NT2/D1 (cell line): ENCODE data around the gene IGHMBP2.

Experiments
- DNase-seq: peaks from one replicate; pipeline ENCODE4 v3.0.0-alpha.2; 2011; ENCODE audit warnings: low read depth, low spot score
- H3K27me3 ChIP-seq: 2 replicates; pipeline ENCODE4 v1.6.0; 2011; ENCODE audit warnings: mild to moderate bottlenecking; ENCODE audit not compliant: insufficient read length, insufficient read depth
- H3K36me3 ChIP-seq: 2 replicates; pipeline ENCODE4 v1.6.1; 2011; ENCODE audit warnings: mild to moderate bottlenecking, low read length, mixed read lengths; ENCODE audit not compliant: insufficient read depth, insufficient read length
- H3K4me1 ChIP-seq: 2 replicates; pipeline ENCODE4 v1.5.1; 2011; ENCODE audit not compliant: insufficient read depth, insufficient read length
- H3K4me3 ChIP-seq: 2 replicates; pipeline ENCODE4 v1.5.1; 2011; ENCODE audit warnings: low read depth; ENCODE audit not compliant: insufficient read length
- H3K9ac ChIP-seq: 2 replicates; pipeline ENCODE4 v1.6.0; 2011; ENCODE audit warnings: low read depth; ENCODE audit not compliant: insufficient read length
- H3K9me3 ChIP-seq: 2 replicates; pipeline ENCODE4 v1.5.1; 2011; ENCODE audit warnings: mild to moderate bottlenecking, low read length; ENCODE audit not compliant: insufficient read depth
- SUZ12 ChIP-seq: IDR thresholded peaks from 2 replicates; pipeline ENCODE4 v1.6.1; 2011; ENCODE audit not compliant: insufficient read length, insufficient read depth; ENCODE audit errors: extremely low read depth
- YY1 ChIP-seq: IDR thresholded peaks from 2 replicates; pipeline ENCODE4 v1.6.1; 2011; ENCODE audit not compliant: insufficient read length, insufficient read depth
- ZNF274 ChIP-seq: IDR thresholded peaks from 2 replicates; pipeline ENCODE4 v1.6.1; 2011; ENCODE audit warnings: mild to moderate bottlenecking, low read depth, low read length

IGHMBP2 gene

DNA sequence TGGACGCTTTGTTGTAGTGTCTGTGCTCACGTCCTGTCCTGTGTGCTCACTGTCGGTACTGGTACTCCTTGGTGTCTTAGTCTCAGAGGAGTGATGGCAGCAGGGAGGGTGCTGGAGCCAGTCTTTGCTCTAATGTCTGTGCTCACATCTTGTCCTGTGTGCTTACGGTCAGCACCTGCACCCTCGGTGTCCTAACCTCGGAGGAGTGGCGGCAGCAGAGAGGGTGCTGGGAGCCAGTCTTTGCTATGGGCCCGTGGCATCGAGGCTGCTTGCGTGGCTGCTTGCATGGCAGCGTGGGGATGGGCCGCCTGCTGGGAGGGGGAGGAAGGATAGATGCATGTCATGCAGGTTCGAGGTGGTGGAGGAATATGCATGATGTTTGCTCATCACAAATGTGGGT is 12.7 kb downstream of the IGHMBP2 start:
- Histone ChIP-seq H3K4me3 (no peak overlapping the region), H3K9me3 (no peaks in the 10 kb centered on the region), H3K4me1 (no peaks in the 10 kb centered on the region), H3K36me3 (peaks cover 62% of the 10 kb centered on the region), H3K27me3 (no peaks in the 10 kb centered on the region), H3K9ac (no peak overlapping the region)
- no peak for TF ChIP-seq YY1
- no peak for TF ChIP-seq ZNF274
- no peak for TF ChIP-seq SUZ12
- no peak for DNase-seq

DNA sequence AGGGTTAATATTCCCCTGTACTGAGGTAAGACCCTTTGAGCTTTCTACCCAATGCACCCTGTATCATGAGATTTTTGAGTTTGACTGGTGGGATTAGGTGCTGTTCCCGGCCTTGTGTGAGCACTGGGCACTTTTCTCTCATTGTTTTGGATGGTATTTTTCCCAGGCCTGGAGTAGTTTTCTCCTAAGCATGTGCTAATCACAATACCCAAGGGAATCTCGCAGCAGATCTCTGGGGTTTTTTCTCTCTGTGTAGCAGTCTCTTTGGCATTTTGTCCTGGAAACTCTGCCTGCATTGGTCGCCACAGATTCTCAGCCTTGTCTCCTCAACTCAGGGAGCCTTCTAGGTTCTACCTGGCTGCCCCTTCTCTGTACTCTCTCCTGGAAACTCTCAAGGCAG is 19.9 kb downstream of the IGHMBP2 start:
- H3K27me3 ChIP-seq, result no peaks in the 10 kb centered on the region
- TF ChIP-seq ZNF274, result no peak
- TF ChIP-seq SUZ12, result no peak
- TF ChIP-seq YY1, result no peak
- peaks cover 43% of the 10 kb centered on the region for H3K36me3 ChIP-seq
- peaks cover 23% of the 10 kb centered on the region for H3K9me3 ChIP-seq
- no peak overlapping the region for H3K9ac ChIP-seq
- H3K4me1 ChIP-seq, result no peaks in the 10 kb centered on the region
- H3K4me3 ChIP-seq, result no peak overlapping the region
- DNase-seq, result no peak

DNA sequence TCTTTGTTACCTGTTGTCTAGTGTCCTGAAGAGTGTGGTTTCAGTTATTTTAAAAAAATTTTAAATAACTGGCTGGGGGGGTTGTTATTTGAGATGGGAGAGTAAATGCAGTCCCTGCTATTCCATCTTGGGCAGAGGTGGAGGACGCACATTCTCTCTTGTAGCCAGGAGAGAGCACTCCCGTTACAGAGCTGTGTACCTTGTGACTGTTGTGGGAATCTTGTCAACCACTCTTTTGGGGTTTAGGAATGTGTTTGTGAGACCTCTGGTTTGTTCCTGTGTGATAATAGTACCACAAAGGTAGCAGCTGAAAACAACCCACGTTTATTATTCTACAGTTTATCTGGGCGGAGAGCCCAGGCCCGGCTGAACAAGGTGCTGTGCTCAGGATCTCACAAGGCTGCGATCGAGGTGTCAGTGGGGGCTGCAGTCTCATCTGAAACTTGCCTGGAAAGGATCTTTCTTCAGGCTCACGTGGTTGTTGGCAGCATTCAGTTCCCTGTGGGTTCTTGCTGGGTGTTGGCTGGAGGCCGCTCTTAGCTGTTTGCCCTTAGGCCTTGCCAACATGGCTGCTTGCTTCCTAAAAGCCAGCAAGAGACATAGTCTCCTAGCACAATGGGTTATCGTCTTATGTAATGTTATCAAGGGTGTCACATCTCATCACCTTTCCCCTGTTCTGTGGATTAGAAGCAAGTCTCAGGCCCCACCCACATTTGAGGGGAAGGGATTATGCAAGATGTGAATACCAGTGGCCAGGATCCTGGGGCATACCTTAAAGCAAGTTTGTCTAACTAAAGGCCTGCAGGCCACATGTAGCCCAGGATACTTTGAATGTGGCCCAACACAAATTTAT is 20.6 kb downstream of the IGHMBP2 start:
- TF ChIP-seq ZNF274 (no peak), YY1 (no peak), SUZ12 (no peak)
- Histone ChIP-seq H3K36me3 (peaks cover 46% of the 10 kb centered on the region), H3K27me3 (no peaks in the 10 kb centered on the region), H3K9me3 (peaks cover 23% of the 10 kb centered on the region), H3K4me3 (no peak overlapping the region), H3K4me1 (no peaks in the 10 kb centered on the region), H3K9ac (no peak overlapping the region)
- no peak for DNase-seq

DNA sequence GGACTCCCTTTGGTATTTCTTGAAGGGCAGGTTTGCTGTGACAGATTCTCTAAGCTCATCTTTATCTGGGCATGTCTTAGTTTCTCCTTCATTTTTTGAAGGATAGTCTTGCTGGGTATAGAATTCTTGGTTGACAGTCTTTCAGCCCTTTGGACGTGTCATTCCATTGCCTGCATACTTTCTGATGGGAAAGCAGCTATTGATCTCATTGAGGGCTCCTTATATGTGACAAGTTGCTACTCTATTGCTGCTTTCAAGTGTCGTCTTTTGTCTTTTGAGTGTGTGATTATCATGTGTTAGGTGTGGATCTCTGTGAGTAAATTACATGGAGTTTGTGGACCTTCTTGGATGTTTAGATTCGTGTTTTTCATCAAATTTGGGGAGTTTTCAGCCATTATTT is 21.9 kb downstream of the IGHMBP2 start:
- Histone ChIP-seq H3K9me3 (peaks cover 23% of the 10 kb centered on the region), H3K27me3 (no peaks in the 10 kb centered on the region), H3K9ac (no peak overlapping the region), H3K4me3 (no peak overlapping the region), H3K36me3 (peaks cover 48% of the 10 kb centered on the region), H3K4me1 (no peaks in the 10 kb centered on the region)
- TF ChIP-seq SUZ12 (no peak), YY1 (no peak), ZNF274 (no peak)
- DNase-seq, result no peak

DNA sequence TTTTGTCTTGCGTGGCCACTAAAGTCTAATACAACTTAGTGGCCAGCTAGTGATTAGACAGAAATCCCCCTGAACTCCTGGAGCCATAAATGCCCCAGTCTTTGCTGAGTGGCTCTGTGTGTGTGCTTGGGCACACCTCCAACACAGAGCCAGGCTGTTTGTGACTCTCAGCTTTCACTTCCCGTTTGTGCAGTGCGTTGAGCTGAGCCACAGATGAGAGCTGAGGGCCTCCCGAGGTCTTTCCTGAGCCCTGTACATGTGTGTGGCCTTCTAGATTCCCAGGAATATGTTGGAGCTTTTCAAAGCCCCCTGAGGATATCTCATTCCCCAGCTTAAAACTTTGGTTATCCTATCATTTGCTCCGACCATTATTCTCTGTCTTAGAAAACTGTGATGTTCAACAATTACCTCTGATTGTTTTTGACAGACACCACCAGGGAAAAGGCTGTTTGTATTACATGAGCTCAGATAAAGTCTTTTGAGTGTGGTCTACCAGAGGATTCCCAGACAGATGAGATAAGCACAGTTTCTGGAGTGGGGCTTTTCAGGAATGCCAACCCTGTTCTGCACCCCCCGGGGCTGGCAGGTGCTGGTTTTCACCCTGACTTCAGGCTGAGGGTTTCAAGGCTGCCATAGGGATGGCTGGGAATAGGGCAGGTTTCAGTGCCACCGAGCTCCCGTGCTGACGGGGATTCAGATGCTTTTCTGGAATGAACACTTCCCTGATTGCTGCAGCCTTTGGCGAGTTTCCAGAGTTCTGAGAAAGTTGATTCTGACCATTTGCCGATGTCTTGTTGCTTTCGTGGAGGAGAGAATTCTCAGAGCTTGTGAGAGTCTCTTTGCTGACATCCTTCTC is 23.8 kb downstream of the IGHMBP2 start:
- no peak overlapping the region for H3K4me3 ChIP-seq
- H3K9ac ChIP-seq, result no peak overlapping the region
- peaks cover 23% of the 10 kb centered on the region for H3K9me3 ChIP-seq
- H3K4me1 ChIP-seq, result no peaks in the 10 kb centered on the region
- no peak for DNase-seq
- no peaks in the 10 kb centered on the region for H3K27me3 ChIP-seq
- peaks cover 53% of the 10 kb centered on the region for H3K36me3 ChIP-seq
- TF ChIP-seq ZNF274 (no peak), SUZ12 (no peak)

DNA sequence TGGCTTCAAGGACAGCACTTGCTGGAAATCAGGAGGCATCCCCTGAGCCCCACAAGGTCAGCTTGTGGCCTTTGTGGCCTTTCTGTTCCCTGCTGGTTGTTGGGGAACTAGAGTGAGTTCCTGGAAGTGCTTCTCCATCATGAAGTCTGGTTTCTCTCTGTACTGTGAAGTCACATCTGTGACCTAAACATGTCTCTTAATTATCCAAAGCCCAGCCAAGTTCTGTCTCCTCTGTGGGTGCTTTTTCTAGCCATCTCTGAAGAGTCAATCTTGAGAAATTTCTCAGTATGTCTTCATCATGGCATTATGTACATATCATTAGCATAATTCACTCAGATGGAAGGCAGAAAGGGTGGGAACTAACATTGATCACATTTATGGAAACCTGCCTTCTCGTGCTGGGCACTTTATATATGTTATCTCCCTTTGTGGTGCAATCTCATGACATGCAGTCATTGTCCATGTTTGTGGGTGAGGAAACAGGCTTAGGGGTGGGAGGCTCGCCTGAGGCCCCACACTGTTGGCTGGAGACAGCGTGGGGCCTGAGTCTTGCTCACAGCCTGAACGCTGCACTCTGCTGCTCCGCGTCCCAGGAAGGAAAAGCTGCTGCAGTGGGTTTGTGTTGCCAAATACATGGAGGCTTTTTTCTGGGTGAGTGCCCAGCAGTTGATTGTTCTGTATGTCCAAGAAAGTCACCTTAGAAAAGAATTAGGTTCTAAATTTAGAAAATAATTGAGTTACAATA is 24.6 kb downstream of the IGHMBP2 start:
- Histone ChIP-seq H3K27me3 (no peaks in the 10 kb centered on the region), H3K4me1 (no peaks in the 10 kb centered on the region), H3K9me3 (peaks cover 23% of the 10 kb centered on the region), H3K36me3 (peaks cover 59% of the 10 kb centered on the region), H3K4me3 (no peak overlapping the region), H3K9ac (no peak overlapping the region)
- TF ChIP-seq ZNF274 (no peak), SUZ12 (no peak), YY1 (no peak)
- no peak for DNase-seq
